GM18511 (cell line): ENCODE measurements around the gene ARHGAP22.
"Not testable (repeated sequence)": the region's sequence is repeated elsewhere in the genome, so short reads cannot be mapped to it uniquely, and the experiment has no call there.

Source experiments
- ATAC-seq: cut with Tn5 transposase; IDR thresholded peaks from one replicate; pipeline ENCODE4 v1.9.1; 2021; ENCODE audit warnings: mild to moderate bottlenecking, moderate library complexity; ENCODE audit not compliant: unreplicated experiment

ARHGAP22 gene

GRCh38 chr10:48442090-48442808, 162.6 kb downstream of the ARHGAP22 start:
- ATAC-seq = no peak

- no peak for ATAC-seq
Measured at GRCh38 chr10:48440771-48441170, 164.1 kb downstream of the ARHGAP22 start.

- ATAC-seq = no peak
Measured at GRCh38 chr10:48439581-48440041, 165.3 kb downstream of the ARHGAP22 start.

- no peak for ATAC-seq
Measured at GRCh38 chr10:48439031-48439430, 165.8 kb downstream of the ARHGAP22 start.

- ATAC-seq = no peak
Measured at GRCh38 chr10:48437546-48437945, 167.3 kb downstream of the ARHGAP22 start.

- ATAC-seq = no peak
Measured at GRCh38 chr10:48431871-48432270, 173.0 kb downstream of the ARHGAP22 start.

GRCh38 chr10:48430402-48430993, 174.4 kb downstream of the ARHGAP22 start:
- no peak for ATAC-seq

- ATAC-seq = no peak
Measured at GRCh38 chr10:48429309-48429708, 175.6 kb downstream of the ARHGAP22 start.

- no peak for ATAC-seq
Measured at GRCh38 chr10:48428896-48429295, 176.0 kb downstream of the ARHGAP22 start.

- ATAC-seq = no peak
Measured at GRCh38 chr10:48423884-48424283, 181.0 kb downstream of the ARHGAP22 start.

- not testable (repeated sequence) for ATAC-seq
Measured at GRCh38 chr10:48421862-48422261, 183.0 kb downstream of the ARHGAP22 start.

- ATAC-seq = no peak
Measured at GRCh38 chr10:48419714-48420113, 185.2 kb downstream of the ARHGAP22 start.

- ATAC-seq = no peak
Measured at GRCh38 chr10:48418189-48418788, 186.6 kb downstream of the ARHGAP22 start.

GRCh38 chr10:48417374-48417773, 187.5 kb downstream of the ARHGAP22 start:
- ATAC-seq = no peak

- no peak for ATAC-seq
Measured at GRCh38 chr10:48416584-48417232, 188.2 kb downstream of the ARHGAP22 start.

GRCh38 chr10:48414778-48415177, 190.1 kb downstream of the ARHGAP22 start:
- ATAC-seq = no peak

GRCh38 chr10:48414160-48414559, 190.7 kb downstream of the ARHGAP22 start:
- ATAC-seq = no peak

GRCh38 chr10:48412933-48413332, 191.9 kb downstream of the ARHGAP22 start:
- ATAC-seq = no peak

- ATAC-seq = no peak
Measured at GRCh38 chr10:48412081-48412480, 192.8 kb downstream of the ARHGAP22 start.

- no peak for ATAC-seq
Measured at GRCh38 chr10:48411510-48411909, 193.4 kb downstream of the ARHGAP22 start.

- no peak for ATAC-seq
Measured at GRCh38 chr10:48410503-48410902, 194.4 kb downstream of the ARHGAP22 start.

GRCh38 chr10:48406658-48407057, 198.2 kb downstream of the ARHGAP22 start:
- no peak for ATAC-seq
